DND-41 (cell line): ENCODE measurements around the gene FAM187B.

Experiments
- ATAC-seq: fragments of 200-7000 bp; cut with Tn5 transposase; 3 replicates; pipeline ENCODE4 v1.9.1; 2021; ENCODE audit warnings: low read depth; ENCODE audit not compliant: insufficient read depth
- DNase-seq: peaks from one replicate; pipeline ENCODE4 v3.0.0-alpha.2; 2020
- H2AFZ ChIP-seq: 2 replicates; pipeline ENCODE4 v1.6.0; 2012; ENCODE audit warnings: low read depth, low read length
- H3K27ac ChIP-seq: 2 replicates; pipeline ENCODE4 v1.5.1; 2012; ENCODE audit warnings: low read length, inconsistent platforms
- H3K27me3 ChIP-seq: fragments of 200-600 bp; sonication (generic); 2 replicates; pipeline ENCODE4 v1.6.0; 2012; ENCODE audit warnings: low read length, mild to moderate bottlenecking, inconsistent platforms; ENCODE audit not compliant: insufficient read depth, poor library complexity
- H3K36me3 ChIP-seq: 2 replicates; pipeline ENCODE4 v1.5.1; 2012; ENCODE audit warnings: low read length, inconsistent platforms; ENCODE audit not compliant: insufficient read depth
- H3K4me1 ChIP-seq: 2 replicates; pipeline ENCODE4 v1.5.1; 2012; ENCODE audit warnings: mild to moderate bottlenecking, low read length; ENCODE audit not compliant: insufficient read depth
- H3K4me2 ChIP-seq: 2 replicates; pipeline ENCODE4 v1.6.0; 2012; ENCODE audit warnings: mild to moderate bottlenecking, moderate library complexity, low read length, inconsistent platforms; ENCODE audit not compliant: insufficient read depth
- H3K4me3 ChIP-seq, 2 experiments: fragments of 200-600 bp in 1 of 2; shearing (Covaris generic) in 1 of 2; 2 replicates each; pipeline ENCODE4 v1.5.1; 2012 to 2016; ENCODE audit warnings: inconsistent platforms in 2 of 2, low read length in 2 of 2, mild to moderate bottlenecking in 2 of 2, low read depth in 1 of 2, moderate library complexity in 1 of 2
- H3K79me2 ChIP-seq: 2 replicates; pipeline ENCODE4 v1.6.0; 2012; ENCODE audit warnings: low read length, inconsistent platforms; ENCODE audit not compliant: insufficient read depth
- H3K9ac ChIP-seq: 2 replicates; pipeline ENCODE4 v1.6.0; 2012; ENCODE audit warnings: low read depth, mild to moderate bottlenecking, inconsistent platforms, low read length, moderate library complexity
- H3K9me3 ChIP-seq: 2 replicates; pipeline ENCODE4 v1.5.1; 2012; ENCODE audit warnings: low read length, moderate library complexity, mild to moderate bottlenecking, inconsistent platforms; ENCODE audit not compliant: insufficient read depth, severe bottlenecking
- H4K20me1 ChIP-seq: 2 replicates; pipeline ENCODE4 v1.6.0; 2012; ENCODE audit warnings: low read length; ENCODE audit not compliant: insufficient read depth
- CTCF ChIP-seq: IDR thresholded peaks from 2 replicates; pipeline ENCODE4 v1.5.1; 2012; ENCODE audit warnings: borderline replicate concordance, low read length, moderate library complexity, mild to moderate bottlenecking; ENCODE audit not compliant: poor library complexity, severe bottlenecking; ENCODE audit errors: extremely low read depth
- EZH2 ChIP-seq: IDR thresholded peaks from 3 replicates; pipeline ENCODE4 v1.6.1; 2012; ENCODE audit warnings: borderline replicate concordance, low read depth, mild to moderate bottlenecking, moderate library complexity, low read length, inconsistent platforms; ENCODE audit not compliant: severe bottlenecking

The FAM187B gene

GRCh38 chr19:35209646-35210045, 18.9 kb downstream of the FAM187B start:
- DNase-seq (no peak), ATAC-seq (no peak)
- Histone ChIP-seq H3K9ac (no peak overlapping the region), H3K9me3 (no peaks in the 10 kb centered on the region), H3K4me3 (no peak overlapping the region), H3K36me3 (no peaks in the 10 kb centered on the region), H3K4me1 (peaks cover 7% of the 10 kb centered on the region), H4K20me1 (peaks cover 3% of the 10 kb centered on the region; the same call in 1 of the 2 replicates), H3K79me2 (no peaks in the 10 kb centered on the region), H2AFZ (no peak overlapping the region), H3K4me2 (no peak overlapping the region), H3K27ac (no peak overlapping the region), H3K27me3 (no peaks in the 10 kb centered on the region)
- TF ChIP-seq EZH2 (no peak), CTCF (no peak)

- no peaks in the 10 kb centered on the region for H3K36me3 ChIP-seq
- TF ChIP-seq CTCF (no peak), EZH2 (no peak)
- H3K27ac ChIP-seq: no peak overlapping the region
- no peaks in the 10 kb centered on the region for H3K79me2 ChIP-seq
- H2AFZ ChIP-seq: no peak overlapping the region
- ATAC-seq (no peak), DNase-seq (no peak)
- H3K9ac ChIP-seq: no peak overlapping the region
- H3K4me2 ChIP-seq: no peak overlapping the region
- H3K27me3 ChIP-seq: no peaks in the 10 kb centered on the region
- no peak overlapping the region for H3K4me3 ChIP-seq
- no peaks in the 10 kb centered on the region for H3K9me3 ChIP-seq
- H4K20me1 ChIP-seq: no peaks in the 10 kb centered on the region
- no peaks in the 10 kb centered on the region for H3K4me1 ChIP-seq
These were observed 20.4 kb downstream of the FAM187B start for GRCh38 chr19:35208121-35208520.

- DNase-seq (no peak), ATAC-seq (no peak)
- Histone ChIP-seq H3K79me2 (no peaks in the 10 kb centered on the region), H2AFZ (no peak overlapping the region), H3K4me2 (no peak overlapping the region), H3K4me3 (no peak overlapping the region), H3K36me3 (no peaks in the 10 kb centered on the region), H3K27me3 (no peaks in the 10 kb centered on the region), H3K9me3 (no peaks in the 10 kb centered on the region), H3K4me1 (no peaks in the 10 kb centered on the region), H4K20me1 (no peaks in the 10 kb centered on the region), H3K27ac (no peak overlapping the region), H3K9ac (no peak overlapping the region)
- TF ChIP-seq CTCF: no peak
- TF ChIP-seq EZH2: no peak
These were observed 21.1 kb downstream of the FAM187B start for GRCh38 chr19:35207391-35207871.

- no peak overlapping the region for H3K27ac ChIP-seq
- no peaks in the 10 kb centered on the region for H3K79me2 ChIP-seq
These were observed 21.7 kb downstream of the FAM187B start for GRCh38 chr19:35206855-35207254.

More at GRCh38 chr19:35206855-35207254, 21.7 kb downstream of the FAM187B start:
- TF ChIP-seq CTCF: no peak
- no peak for TF ChIP-seq EZH2
- H3K4me2 ChIP-seq: no peak overlapping the region
- H3K9me3 ChIP-seq: no peaks in the 10 kb centered on the region
- no peak overlapping the region for H2AFZ ChIP-seq
- no peaks in the 10 kb centered on the region for H3K27me3 ChIP-seq
- no peak overlapping the region for H3K4me3 ChIP-seq
- H4K20me1 ChIP-seq: no peaks in the 10 kb centered on the region
- no peak overlapping the region for H3K9ac ChIP-seq
- no peaks in the 10 kb centered on the region for H3K4me1 ChIP-seq
- DNase-seq (no peak), ATAC-seq (no peak)
- no peaks in the 10 kb centered on the region for H3K36me3 ChIP-seq
